ENCODE data around the gene PMEPA1.

Gene PMEPA1

GRCh38 chr20:57660181-57660921 lies 49.5 kb downstream of the PMEPA1 start:
- no peak for DNase-seq

- DNase-seq = no peak
Measured at GRCh38 chr20:57659517-57660180, 50.2 kb downstream of the PMEPA1 start.

GRCh38 chr20:57658833-57659516 lies 50.8 kb downstream of the PMEPA1 start:
- DNase-seq = no peak

DNA sequence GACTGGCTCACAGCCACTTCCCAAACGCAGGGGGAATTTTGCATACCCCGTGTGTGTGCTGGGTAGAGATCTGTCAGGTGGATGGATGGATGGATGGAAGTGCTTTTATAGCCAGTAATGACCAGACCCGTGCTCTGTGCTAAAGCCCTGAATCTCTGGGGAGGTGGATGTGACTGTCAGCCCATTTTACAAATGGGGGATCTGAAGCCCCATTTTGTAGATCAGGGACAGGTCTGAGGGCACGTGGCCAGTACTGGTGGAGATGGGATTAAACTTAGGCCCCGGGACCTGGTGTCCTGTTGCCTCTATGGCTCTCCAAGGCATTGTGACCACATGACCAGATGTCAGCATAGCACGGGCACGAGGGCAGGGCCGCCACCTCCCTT lies 51.4 kb downstream of the PMEPA1 start:
- DNase-seq = no peak

DNA sequence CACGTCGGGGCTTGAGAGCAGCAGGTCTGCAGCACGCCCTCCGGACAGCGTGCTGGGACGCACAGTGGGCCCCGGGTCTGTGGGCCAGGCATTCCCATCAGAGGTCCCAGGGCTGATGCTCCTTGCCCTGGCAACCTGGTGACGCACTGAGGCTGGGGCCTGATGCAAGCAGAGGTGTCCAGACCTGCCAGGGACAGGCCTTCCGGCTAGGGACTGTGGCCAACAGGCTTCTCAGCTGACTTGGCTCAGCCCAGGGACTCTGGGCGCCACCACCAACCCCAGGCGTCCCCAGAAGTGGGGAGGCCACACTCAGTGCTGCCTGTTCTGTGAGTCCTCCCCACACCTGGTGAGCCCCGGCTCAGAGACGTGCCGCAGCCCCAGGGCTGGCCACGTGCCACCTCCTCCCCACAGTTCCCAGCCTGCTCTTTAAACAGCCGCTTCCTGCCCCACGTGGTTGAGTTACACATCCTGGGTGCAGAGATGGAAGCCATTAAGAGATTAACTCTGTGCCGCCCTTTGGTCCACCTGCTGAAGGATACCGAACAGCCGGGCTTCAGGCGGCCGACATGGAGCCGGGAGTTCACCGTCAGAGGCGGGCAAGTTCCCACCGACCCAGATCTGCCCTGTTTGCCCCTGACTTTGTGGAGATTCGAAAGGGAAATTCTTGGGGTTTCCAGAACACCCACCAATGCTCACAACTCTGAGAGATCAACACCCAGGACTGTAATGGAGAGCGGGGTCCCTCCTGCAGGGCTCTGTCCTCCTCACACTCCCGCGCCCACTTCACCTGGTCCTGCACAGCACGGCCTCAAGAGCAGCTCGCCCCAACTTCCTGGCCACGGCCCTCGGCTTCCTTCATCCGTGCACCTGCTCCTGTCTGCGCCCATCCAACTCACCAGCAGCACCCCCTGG lies 52.0 kb downstream of the PMEPA1 start:
- DNase-seq = no peak

GRCh38 chr20:57656821-57657534 lies 52.8 kb downstream of the PMEPA1 start:
- no peak for DNase-seq

- DNase-seq = no peak
Measured at GRCh38 chr20:57656252-57656820, 53.5 kb downstream of the PMEPA1 start.

DNA sequence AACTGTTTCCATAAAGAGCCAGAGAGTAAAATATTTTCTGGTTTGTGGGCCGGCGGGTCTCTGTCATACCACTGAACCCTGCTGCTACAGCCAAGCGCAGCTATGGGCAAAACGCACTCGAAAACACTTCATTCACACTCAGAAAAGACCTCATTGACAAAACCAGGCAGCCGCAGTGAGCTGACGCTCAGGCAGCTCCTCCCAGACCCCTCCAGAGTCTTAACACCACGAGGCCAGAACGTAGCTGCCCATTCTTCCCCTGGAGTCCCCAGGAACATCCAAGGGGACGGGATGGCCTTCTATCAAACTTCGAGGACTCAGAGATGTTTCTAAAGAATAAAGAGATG lies 54.0 kb downstream of the PMEPA1 start:
- DNase-seq = no peak

DNA sequence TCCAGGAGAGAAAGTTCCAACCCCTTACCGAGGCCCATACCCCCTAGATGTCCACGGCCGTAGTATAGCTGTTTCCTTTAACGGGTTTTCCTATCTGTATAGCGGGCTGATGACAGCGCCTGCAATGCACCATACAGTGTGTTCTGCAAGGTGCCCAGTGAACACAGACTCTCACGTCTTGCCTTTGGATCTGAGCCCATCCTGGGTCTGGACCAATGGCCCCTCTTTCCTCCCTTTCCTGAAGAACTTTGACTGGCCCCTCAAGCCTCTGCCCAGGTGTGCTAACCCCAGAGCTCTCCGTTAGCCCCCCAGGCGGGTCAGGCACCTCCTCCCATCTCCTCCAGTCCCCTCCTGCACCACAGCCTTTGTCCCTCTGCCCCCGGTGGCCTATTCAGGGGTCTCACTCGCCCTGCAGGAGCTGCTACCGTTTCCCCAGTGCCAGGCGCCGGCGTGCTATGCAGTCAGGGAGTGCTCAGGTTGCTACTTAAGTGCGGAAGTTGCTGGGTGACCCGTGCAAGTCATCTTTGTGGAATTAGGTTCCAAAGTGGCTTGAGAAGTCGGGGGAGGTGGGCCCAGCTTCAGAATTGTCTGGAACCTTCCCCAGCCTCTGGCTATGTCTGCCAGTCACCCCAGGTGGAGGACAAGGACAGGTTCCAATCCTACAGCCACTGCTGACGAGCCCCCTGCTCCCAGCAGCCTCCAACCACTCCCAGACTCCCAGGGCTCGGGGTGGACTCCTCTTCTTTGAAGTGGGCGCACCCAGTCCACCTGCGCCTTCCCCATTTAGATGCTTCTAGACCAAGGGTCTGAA lies 54.6 kb downstream of the PMEPA1 start:
- DNase-seq = no peak

GRCh38 chr20:57654363-57654997 lies 55.3 kb downstream of the PMEPA1 start:
- peak; percentile 50 to 60 for DNase-seq

- no peak for DNase-seq
Measured at GRCh38 chr20:57653910-57654309, 55.9 kb downstream of the PMEPA1 start.

DNA sequence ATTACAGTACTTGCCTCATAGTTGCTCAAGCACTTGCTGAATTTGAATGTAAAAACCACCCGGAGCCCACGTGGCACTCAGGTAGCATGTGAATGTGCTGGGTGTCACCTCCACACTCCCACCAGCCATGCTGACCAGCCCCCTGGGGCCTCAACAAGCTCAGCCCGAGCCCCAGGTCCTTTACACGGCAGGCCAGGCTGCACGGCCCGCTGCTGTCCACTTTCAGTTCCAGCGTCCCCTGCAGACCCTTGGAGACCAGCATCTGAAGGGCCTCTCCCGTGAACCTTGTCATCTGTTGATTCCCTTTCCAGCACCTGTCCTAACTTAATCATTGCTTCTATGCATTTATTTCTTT lies 56.3 kb downstream of the PMEPA1 start:
- DNase-seq = no peak

DNA sequence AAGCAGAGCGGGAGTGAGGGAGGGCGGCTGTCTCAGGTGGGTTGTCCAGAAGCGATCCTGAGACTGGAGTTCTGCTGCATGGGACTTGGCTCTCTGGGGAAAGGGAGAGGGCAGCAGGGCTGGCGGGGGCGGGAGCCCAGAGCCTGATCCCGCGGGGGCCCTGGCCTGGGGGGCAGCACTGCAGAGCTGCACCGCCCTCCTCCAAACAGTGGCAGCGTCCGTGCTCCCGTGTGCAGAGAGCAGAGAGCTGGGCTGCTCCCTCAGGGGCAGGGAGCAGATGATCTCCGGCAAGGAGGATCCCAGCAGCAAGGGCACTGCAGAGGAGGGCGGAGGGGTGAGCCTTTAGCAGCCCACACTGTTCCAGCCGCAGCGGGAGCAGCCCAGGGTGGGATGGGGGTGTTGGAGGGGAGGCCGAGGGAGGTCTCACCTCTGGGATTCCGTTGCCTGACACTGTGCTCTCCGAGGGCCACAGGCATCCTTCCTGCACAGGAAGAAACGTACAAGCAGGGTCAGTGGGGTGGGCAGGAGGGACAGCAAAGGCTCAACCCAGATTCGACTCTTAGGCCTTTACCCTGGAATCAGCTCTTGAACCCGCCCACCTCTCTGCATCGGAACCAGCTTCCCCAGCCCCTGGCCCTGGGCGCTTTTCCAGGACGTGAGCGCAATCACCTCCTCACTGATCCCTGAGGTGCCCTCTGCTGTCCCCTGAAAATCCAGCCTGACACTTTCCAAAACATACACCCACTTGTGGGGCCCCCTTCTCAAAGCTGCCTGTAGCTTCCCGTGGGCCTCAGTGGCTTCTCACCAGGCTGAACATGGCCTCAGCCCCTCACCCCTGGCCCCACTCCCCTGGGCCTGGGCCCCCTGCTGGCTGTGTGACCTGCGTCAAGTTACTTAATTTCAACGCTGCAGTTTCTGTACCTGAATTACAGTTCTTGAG lies 56.9 kb downstream of the PMEPA1 start:
- DNase-seq = no peak

- DNase-seq = no peak
Measured at GRCh38 chr20:57651881-57652605, 57.8 kb downstream of the PMEPA1 start.

DNA sequence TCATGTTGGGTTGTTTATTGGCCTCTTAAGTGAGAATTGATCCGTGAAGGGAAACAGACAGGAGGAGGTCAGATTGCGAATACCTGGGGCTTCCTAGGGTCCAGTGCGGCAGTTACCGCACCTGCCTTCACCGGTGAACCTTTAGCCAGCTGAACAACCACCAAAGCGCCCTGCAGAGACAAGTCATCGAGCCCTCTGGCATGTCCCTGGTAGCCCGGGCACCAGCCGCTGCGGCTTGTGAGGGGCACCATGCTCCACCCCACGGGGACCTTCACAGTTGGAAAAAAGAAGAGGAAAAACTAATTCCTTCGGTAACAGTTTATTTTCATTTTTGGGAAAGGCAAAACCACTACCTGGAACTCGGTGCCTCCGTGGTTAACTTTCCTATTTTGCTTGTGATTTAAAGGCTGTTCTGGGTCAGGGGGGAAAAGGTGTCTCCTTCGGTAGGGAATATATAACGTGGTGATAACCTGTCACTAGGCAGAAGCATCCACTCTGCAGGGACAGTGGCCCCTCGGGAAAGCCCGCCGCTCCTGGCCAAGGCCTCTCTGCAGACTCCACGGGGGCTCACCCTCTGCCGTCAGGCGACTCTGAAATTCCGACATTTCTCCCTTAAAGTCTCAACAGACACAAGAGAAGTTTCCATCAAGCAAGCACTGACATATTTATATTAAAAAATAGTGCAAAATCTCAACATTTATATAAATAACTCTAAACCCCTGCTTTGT lies 58.9 kb downstream of the PMEPA1 start:
- no peak for DNase-seq

DNA sequence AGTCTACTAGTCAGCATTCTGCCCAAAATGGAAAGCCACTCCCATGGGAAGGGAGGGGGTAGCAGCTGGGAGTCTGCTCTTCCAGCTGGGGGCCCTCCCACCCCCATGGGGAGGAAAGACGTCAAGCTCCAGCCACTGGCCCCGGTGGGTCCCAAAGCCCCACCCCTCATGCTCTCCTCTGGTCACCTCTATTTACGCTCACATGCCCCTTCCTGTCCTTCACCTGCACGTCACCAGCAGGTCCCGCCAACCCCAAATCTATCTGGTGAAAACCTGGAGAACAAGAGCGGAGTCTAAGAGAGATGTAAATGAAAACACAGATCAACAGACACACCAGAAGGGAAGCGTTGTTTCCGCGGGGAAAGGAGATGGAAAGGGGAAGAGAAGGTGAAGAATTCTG lies 59.5 kb downstream of the PMEPA1 start:
- DNase-seq = no peak

GRCh38 chr20:57649617-57650015 lies 60.2 kb downstream of the PMEPA1 start:
- DNase-seq = no peak
